Sigmoid colon (tissue), 7 donors: ENCODE measurements around the gene FAM174B. TPM values are rescaled to one million over a fixed set of nuclear protein-coding genes. Genes with fewer than 3 reads are reported as not detected.

Experiments
- DNase-seq: peaks from one replicate; pipeline ENCODE4 v3.0.0-alpha.2; 2019
- H3K27ac ChIP-seq, 4 donors: fragments of 200-600 bp; sonication (generic); one replicate each; pipeline ENCODE4 v1.5.1; 2016 to 2019; ENCODE audit warnings: mild to moderate bottlenecking in 1 of 4
- H3K27me3 ChIP-seq, 3 donors: fragments of 200-600 bp; sonication (generic); one replicate each; pipeline ENCODE4 v1.5.1; 2019; ENCODE audit warnings: mild to moderate bottlenecking in 1 of 3
- H3K36me3 ChIP-seq, 4 donors: fragments of 200-600 bp; sonication (generic); one replicate each; pipeline ENCODE4 v1.5.1; 2016 to 2019
- H3K4me1 ChIP-seq, 4 donors: fragments of 200-600 bp; sonication (generic); one replicate each; pipeline ENCODE4 v1.5.1; 2017 to 2019
- H3K4me3 ChIP-seq, 4 donors: fragments of 200-600 bp; sonication (generic); one replicate each; pipeline ENCODE4 v1.5.1; 2017 to 2019; ENCODE audit warnings: mild to moderate bottlenecking in 2 of 4, moderate library complexity in 1 of 4
- H3K9me3 ChIP-seq, 4 donors: fragments of 200-600 bp in 3 of 4; sonication (generic) in 3 of 4; one replicate each; pipeline versions ENCODE4 v1.5.1 to v1.6.1; 2013 to 2019
- EP300 ChIP-seq, 4 donors: sonication (generic); formaldehyde crosslinking; IDR thresholded peaks; one replicate each; pipeline ENCODE4 v1.6.1; 2017; ENCODE audit warnings: antibody characterized with exemption in 4 of 4
- POLR2A ChIP-seq, 2 donors: fragments of 450-650 bp; IDR thresholded peaks; one replicate each; pipeline ENCODE4 v1.6.1; 2016; ENCODE audit warnings: antibody characterized with exemption in 2 of 2, mild to moderate bottlenecking in 2 of 2, moderate library complexity in 2 of 2
- POLR2AphosphoS5 ChIP-seq, 4 donors: sonication (generic); formaldehyde crosslinking; IDR thresholded peaks; one replicate each; pipeline ENCODE4 v1.6.1; 2017; ENCODE audit warnings: antibody characterized with exemption in 4 of 4
- WGBS, 2 donors: extraction: QIAGEN DNeasy Blood & Tissue Kit; methylation state at CpG; one replicate each; pipeline ENCODE4 v1.1.7; 2013; 5-methylcytosine and 5-hydroxymethylcytosine counted together
- intact Hi-C: fragments of 100-400 bp; cut with DNase I; formaldehyde crosslinking; loops from one replicate; pipeline ENCODE4 v1.15.1; 2023
- polyA plus RNA-seq, 3 donors: library from polyadenylated mRNA; stranded (reverse); fragments of 200-250 nt; gene quantifications; one replicate each; pipeline ENCODE4 v1.2.3, GENCODE V29; 2013
- total RNA-seq, 4 donors: library from RNA; depleted of rRNA; stranded (reverse); fragments of >200 nt; gene quantifications; one replicate each; pipeline ENCODE4 v1.1.0, GENCODE V29; 2016
- TF ChIP-seq, protein P1 (sequence below), 4 experiments: fragments of 450-650 bp in 3 of 4; fragments of 200-600 bp in 1 of 4; IDR thresholded peaks; one replicate each; pipeline ENCODE4 v1.5.1; 2016 to 2019; ENCODE audit warnings: antibody characterized with exemption in 4 of 4, mild to moderate bottlenecking in 3 of 4, moderate library complexity in 2 of 4
- donor health status: healthy with polysubstance abuse.
- donor health status: Bipolar disorder and iron deficiency.
- donor health status: healthy.

FAM174B gene
- total and polyA plus RNA-seq, 7 donors = 5.3 to 38.9 (median 8.1) TPM

DNA sequence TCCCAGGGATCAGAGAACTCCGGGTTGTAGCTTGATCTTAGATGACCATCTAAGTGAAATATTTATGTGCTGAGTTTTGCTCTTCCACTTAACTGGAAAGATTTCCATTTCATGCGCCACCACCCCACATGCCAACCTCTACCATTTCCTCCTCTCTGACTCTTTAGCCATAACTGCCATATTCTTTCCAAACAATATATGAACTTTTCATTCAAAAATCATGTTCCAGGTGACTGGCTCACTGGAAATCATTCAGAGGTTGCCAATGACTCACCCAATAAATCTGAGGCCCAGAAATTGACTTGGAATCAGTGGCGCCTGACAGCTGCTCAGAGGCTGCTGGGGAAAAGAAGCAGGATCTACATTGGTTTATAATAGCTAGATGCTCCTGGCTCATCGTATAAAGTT, 31.6 kb upstream of the FAM174B start:
- no peak overlapping the region for H3K27ac ChIP-seq
- no peaks in the 10 kb centered on the region for H3K4me1 ChIP-seq
- intact Hi-C loops = no loop called here
- no peaks in the 10 kb centered on the region for H3K36me3 ChIP-seq
- no peak for DNase-seq
- no peaks in the 10 kb centered on the region for H3K9me3 ChIP-seq
- H3K27me3 ChIP-seq = no peaks in the 10 kb centered on the region
- TF ChIP-seq, protein P1, sequence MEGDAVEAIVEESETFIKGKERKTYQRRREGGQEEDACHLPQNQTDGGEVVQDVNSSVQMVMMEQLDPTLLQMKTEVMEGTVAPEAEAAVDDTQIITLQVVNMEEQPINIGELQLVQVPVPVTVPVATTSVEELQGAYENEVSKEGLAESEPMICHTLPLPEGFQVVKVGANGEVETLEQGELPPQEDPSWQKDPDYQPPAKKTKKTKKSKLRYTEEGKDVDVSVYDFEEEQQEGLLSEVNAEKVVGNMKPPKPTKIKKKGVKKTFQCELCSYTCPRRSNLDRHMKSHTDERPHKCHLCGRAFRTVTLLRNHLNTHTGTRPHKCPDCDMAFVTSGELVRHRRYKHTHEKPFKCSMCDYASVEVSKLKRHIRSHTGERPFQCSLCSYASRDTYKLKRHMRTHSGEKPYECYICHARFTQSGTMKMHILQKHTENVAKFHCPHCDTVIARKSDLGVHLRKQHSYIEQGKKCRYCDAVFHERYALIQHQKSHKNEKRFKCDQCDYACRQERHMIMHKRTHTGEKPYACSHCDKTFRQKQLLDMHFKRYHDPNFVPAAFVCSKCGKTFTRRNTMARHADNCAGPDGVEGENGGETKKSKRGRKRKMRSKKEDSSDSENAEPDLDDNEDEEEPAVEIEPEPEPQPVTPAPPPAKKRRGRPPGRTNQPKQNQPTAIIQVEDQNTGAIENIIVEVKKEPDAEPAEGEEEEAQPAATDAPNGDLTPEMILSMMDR (IDR thresholded peaks at IDR 0.05) = no peak
- TF ChIP-seq EP300 (IDR thresholded peaks at IDR 0.05) = no peak
- TF ChIP-seq POLR2AphosphoS5 (IDR thresholded peaks at IDR 0.05) = no peak
- TF ChIP-seq POLR2A (IDR thresholded peaks at IDR 0.05) = no peak
- H3K4me3 ChIP-seq = no peak overlapping the region
- 86 to 90% methylated on average over 4 of the region's 4 CpGs for WGBS, 2 donors

DNA sequence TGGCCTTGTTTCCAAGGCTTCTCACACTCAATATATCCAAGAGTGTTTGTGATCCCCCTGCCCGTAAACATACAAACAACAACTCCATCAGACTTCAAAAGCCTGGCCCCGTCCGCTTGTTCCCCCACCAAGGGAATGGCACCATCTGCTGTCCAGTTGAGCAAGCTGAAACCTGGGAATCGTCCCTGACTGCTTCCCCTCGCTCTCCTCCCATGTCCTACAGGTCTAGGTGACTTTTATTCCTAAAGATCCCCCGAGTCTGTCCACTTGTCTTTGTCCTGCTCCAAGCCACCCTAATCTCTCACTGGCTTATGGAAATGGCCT, 27.9 kb upstream of the FAM174B start:
- H3K9me3 ChIP-seq = no peaks in the 10 kb centered on the region
- no peaks in the 10 kb centered on the region for H3K36me3 ChIP-seq
- DNase-seq = peak; percentile 75
- H3K4me3 ChIP-seq = no peak overlapping the region
- H3K27me3 ChIP-seq = no peaks in the 10 kb centered on the region
- 65 to 79% methylated on average over 6 of the region's 6 CpGs for WGBS, 2 donors
- peaks cover 0 to 7% (median 0%) of the 10 kb centered on the region in 4 donors for H3K4me1 ChIP-seq
- TF ChIP-seq, protein P1 (IDR thresholded peaks at IDR 0.05) = peak; percentile 47 to 63 (median 56)
- TF ChIP-seq EP300 (IDR thresholded peaks at IDR 0.05) = no peak
- no peak overlapping the region for H3K27ac ChIP-seq
- intact Hi-C loops = loop anchor here (1.0 to 5.0 kb wide), 2 partner anchors 66 to 162 kb away; no protein-coding TSS in a partner anchor

DNA sequence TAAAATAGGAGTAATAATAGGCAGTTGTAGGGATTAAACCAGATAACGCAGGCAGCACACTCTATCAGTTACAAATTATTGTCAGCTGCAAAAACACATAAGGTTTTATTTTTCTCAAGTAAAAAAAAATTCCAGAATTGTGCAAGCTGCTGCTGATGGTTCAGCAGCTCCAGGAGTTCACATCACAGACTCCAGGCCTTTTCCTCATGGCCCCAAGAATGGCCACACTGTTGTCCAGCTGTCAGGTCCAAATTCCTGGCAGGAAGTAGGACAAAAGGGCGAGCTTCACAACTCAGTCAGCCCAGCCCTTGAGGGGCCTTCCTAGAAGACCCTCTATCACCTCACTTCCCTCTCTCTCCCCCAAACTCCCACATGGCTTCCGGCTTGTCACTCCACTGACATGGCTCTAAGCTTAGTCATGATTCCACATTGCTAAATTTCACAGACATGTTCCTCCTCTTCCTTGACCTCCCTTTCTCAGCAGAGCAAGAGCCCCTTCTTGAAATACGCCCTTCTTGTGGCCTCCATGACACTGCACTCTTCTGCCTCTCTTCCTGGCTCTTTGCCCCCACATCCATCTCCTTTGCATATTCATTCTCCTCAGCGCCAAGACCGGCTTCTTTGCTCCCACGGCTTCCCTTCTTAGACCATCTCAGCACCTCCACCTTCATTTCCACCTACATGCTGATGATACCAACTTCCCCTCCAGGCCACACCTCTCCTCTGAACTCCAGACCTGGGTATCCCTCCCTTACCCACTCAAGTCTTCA, 27.4 kb upstream of the FAM174B start:
- TF ChIP-seq POLR2AphosphoS5 (IDR thresholded peaks at IDR 0.05) = no peak
- WGBS, 2 donors = 77 to 85% methylated on average over 7 of the region's 7 CpGs
- peak overlapping the region in 2 of 4 donors; percentile 14 to 17 for H3K27ac ChIP-seq
- intact Hi-C loops = loop anchor here (1.0 to 5.0 kb wide), 2 partner anchors 66 to 162 kb away; no protein-coding TSS in a partner anchor
- H3K4me3 ChIP-seq = no peak overlapping the region
- no peaks in the 10 kb centered on the region for H3K36me3 ChIP-seq
- no peaks in the 10 kb centered on the region for H3K27me3 ChIP-seq
- no peaks in the 10 kb centered on the region for H3K9me3 ChIP-seq
- DNase-seq = no peak
- H3K4me1 ChIP-seq = peaks cover 0 to 7% (median 0%) of the 10 kb centered on the region in 4 donors

DNA sequence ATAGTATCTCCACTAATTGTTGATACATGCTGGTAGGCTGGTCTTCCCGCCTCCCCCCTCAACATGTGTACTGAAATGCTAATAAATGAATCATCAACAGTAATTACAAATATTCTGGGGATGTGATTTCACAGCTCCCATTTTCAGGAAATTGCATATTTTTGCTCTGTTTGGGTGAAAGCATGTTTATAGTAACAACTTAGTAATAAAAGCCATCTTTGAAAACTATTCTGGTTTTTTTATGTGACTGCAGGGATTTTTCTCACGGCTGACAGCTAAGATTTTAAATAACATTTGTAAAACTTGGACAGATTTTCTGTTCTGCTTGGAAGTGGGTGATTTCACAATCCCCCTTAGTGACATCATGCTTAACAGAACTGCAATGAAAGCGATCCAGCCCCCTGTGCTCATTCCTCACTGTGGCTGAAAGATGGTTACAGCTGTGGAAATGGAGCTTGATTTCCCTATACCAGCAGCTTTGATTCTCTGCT, 25.6 kb upstream of the FAM174B start:
- Histone ChIP-seq H3K4me3 (no peak overlapping the region), H3K4me1 (peaks cover 0 to 7% (median 0%) of the 10 kb centered on the region in 4 donors), H3K36me3 (no peaks in the 10 kb centered on the region), H3K27ac (peak overlapping the region in 3 of 4 donors; percentile 24 to 62 (median 46)), H3K9me3 (no peaks in the 10 kb centered on the region), H3K27me3 (no peaks in the 10 kb centered on the region)
- TF ChIP-seq, protein P1 (IDR thresholded peaks at IDR 0.05) = no peak
- TF ChIP-seq POLR2AphosphoS5 (IDR thresholded peaks at IDR 0.05) (peak; percentile 37 to 65 (median 50)), POLR2A (IDR thresholded peaks at IDR 0.05) (no peak), EP300 (IDR thresholded peaks at IDR 0.05) (peak in 2 of 4 donors; percentile 7 to 24)
- peak; percentile 85 for DNase-seq
- 56 to 63% methylated on average over 3 of the region's 3 CpGs for WGBS, 2 donors
- intact Hi-C loops = loop anchor here (5.0 kb wide), 1 partner anchor 64 kb away; no protein-coding TSS in a partner anchor

- intact Hi-C loops = no loop called here
- DNase-seq = no peak
- peaks cover 0 to 7% (median 0%) of the 10 kb centered on the region in 4 donors for H3K4me1 ChIP-seq
- no peak overlapping the region for H3K27ac ChIP-seq
- no peaks in the 10 kb centered on the region for H3K27me3 ChIP-seq
- 62 to 79% methylated on average over 4 of the region's 4 CpGs for WGBS, 2 donors
- H3K9me3 ChIP-seq = no peaks in the 10 kb centered on the region
- no peak for TF ChIP-seq POLR2A (IDR thresholded peaks at IDR 0.05)
- TF ChIP-seq EP300 (IDR thresholded peaks at IDR 0.05) = no peak
- TF ChIP-seq, protein P1 (IDR thresholded peaks at IDR 0.05) = no peak
- peak in 1 of 4 donors; percentile 7 for TF ChIP-seq POLR2AphosphoS5 (IDR thresholded peaks at IDR 0.05)
- H3K4me3 ChIP-seq = no peak overlapping the region
- H3K36me3 ChIP-seq = no peaks in the 10 kb centered on the region
Observed at GRCh38 chr15:92677999-92678398, 22.4 kb upstream of the FAM174B start.
